ENCODE results near the gene SORCS3.

SORCS3 gene

GRCh38 chr10:105181626-105182025 lies 540.5 kb downstream of the SORCS3 start:
- TF ChIP-seq, protein P1, sequence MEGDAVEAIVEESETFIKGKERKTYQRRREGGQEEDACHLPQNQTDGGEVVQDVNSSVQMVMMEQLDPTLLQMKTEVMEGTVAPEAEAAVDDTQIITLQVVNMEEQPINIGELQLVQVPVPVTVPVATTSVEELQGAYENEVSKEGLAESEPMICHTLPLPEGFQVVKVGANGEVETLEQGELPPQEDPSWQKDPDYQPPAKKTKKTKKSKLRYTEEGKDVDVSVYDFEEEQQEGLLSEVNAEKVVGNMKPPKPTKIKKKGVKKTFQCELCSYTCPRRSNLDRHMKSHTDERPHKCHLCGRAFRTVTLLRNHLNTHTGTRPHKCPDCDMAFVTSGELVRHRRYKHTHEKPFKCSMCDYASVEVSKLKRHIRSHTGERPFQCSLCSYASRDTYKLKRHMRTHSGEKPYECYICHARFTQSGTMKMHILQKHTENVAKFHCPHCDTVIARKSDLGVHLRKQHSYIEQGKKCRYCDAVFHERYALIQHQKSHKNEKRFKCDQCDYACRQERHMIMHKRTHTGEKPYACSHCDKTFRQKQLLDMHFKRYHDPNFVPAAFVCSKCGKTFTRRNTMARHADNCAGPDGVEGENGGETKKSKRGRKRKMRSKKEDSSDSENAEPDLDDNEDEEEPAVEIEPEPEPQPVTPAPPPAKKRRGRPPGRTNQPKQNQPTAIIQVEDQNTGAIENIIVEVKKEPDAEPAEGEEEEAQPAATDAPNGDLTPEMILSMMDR (IDR thresholded peaks at IDR 0.05; ENCODE audit: low read depth, low read length): no peak

DNA sequence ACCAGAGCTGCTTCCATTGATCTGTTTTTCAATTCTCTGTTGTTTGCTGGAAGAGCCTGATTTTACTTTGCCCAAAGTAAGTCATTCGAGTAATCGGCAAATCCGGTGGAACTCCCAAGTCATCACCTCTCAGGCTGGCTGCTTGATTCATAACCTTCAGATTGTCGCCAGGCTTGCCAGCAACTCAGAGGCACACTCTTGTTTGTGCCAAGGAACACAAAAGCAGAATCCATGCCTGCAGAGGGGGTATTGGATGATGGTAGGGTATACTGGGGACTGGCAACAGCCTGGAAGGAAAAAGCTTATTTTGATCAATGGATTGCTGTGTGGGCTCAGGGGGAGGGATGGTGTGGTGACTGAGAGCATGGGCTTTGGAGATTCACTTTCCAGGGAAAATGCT lies 542.4 kb downstream of the SORCS3 start:
- TF ChIP-seq, protein P1 (IDR thresholded peaks at IDR 0.05; ENCODE audit: low read depth, low read length): no peak
- H3K4me3 ChIP-seq (ENCODE audit: low read depth, low read length): no peak overlapping the region

More at GRCh38 chr10:105181626-105182025, 540.5 kb downstream of the SORCS3 start:
- no peak overlapping the region for H3K4me3 ChIP-seq (ENCODE audit: low read depth, low read length)

- TF ChIP-seq, protein P1 (IDR thresholded peaks at IDR 0.05; ENCODE audit: low read depth, low read length): no peak
- no peak overlapping the region for H3K4me3 ChIP-seq (ENCODE audit: low read depth, low read length)
Measured at GRCh38 chr10:105185161-105185560, 544.1 kb downstream of the SORCS3 start.

GRCh38 chr10:105187243-105187642 lies 546.2 kb downstream of the SORCS3 start:
- TF ChIP-seq, protein P1 (IDR thresholded peaks at IDR 0.05; ENCODE audit: low read depth, low read length): no peak
- no peak overlapping the region for H3K4me3 ChIP-seq (ENCODE audit: low read depth, low read length)

GRCh38 chr10:105188737-105189462 lies 547.8 kb downstream of the SORCS3 start:
- TF ChIP-seq, protein P1 (IDR thresholded peaks at IDR 0.05; ENCODE audit: low read depth, low read length): no peak
- H3K4me3 ChIP-seq (ENCODE audit: low read depth, low read length): no peak overlapping the region

DNA sequence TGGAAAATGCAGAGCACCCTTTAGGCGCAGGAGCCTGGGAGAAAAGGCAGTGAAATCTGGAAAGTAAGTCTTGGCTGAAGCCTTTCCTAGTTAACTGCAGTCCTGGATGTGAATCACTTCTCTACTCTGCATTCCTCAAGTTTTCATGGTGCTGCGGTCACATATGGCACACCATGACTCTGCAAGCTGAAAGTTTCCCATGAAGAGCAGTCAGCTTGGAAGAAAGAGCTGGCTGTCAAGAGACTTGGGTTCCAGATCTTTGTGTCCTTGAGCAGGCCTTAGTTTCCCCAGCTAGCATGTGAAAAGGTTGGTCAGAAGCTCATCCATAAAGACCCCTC lies 548.3 kb downstream of the SORCS3 start:
- TF ChIP-seq, protein P1 (IDR thresholded peaks at IDR 0.05; ENCODE audit: low read depth, low read length): no peak
- no peak overlapping the region for H3K4me3 ChIP-seq (ENCODE audit: low read depth, low read length)

- no peak overlapping the region for H3K4me3 ChIP-seq (ENCODE audit: low read depth, low read length)
- TF ChIP-seq, protein P1 (IDR thresholded peaks at IDR 0.05; ENCODE audit: low read depth, low read length): no peak
Measured at GRCh38 chr10:105192146-105192545, 551.1 kb downstream of the SORCS3 start.

Data from WI38 (cell line).